A549 (cell line): ENCODE results near the gene CELF2. TPM values are rescaled to one million over a fixed set of nuclear protein-coding genes. Genes with fewer than 3 reads are reported as not detected.

ENCODE experiments used
- ATAC-seq, 2 experiments: fragments of 200-7000 bp in 1 of 2; fragments of >200 bp in 1 of 2; cut with Nextera tagmentation in 1 of 2; cut with Tn5 transposase in 1 of 2; 3 replicates each; pipeline versions ENCODE4 v1.8.0 to v1.9.1; 2018 to 2020; ENCODE audit warnings: mild to moderate bottlenecking in 1 of 2, moderate library complexity in 1 of 2
- CTCF ChIA-PET: fragments of 300-600 bp; sonication (Branson Sonifier 250); formaldehyde crosslinking; extraction: SDS; loops from one replicate; lab custom pipeline; 2021; ENCODE audit warnings: antibody characterized with exemption, inconsistent platforms; lab: Yijun Ruan, JAX
- POLR2A ChIA-PET: fragments of 350-600 bp; formaldehyde crosslinking; extraction: SDS; loops from one replicate; lab custom pipeline; 2021; ENCODE audit warnings: antibody characterized with exemption, inconsistent platforms; lab: Yijun Ruan, JAX
- DNase-seq, 2 experiments: peaks; one replicate each; pipeline versions ENCODE4 v3.0.0 to v3.0.0-alpha.2; 2011 to 2016; ENCODE audit warnings: low read depth in 1 of 2, low spot score in 1 of 2
- FAIRE-seq: peaks from 2 replicates; lab custom pipeline; 2011; peaks lifted over from hg19 to GRCh38; lab: Jason Lieb, UNC
- H3K27ac ChIP-seq, 2 experiments: fragments of >200 bp; sonication (Bioruptor Twin); formaldehyde crosslinking; 3 replicates each; pipeline ENCODE4 v1.5.1; 2016 to 2017
- H3K4me1 ChIP-seq: fragments of >200 bp; sonication (Bioruptor Twin); formaldehyde crosslinking; 3 replicates; pipeline ENCODE4 v1.6.1; 2016
- H3K4me2 ChIP-seq: fragments of >200 bp; sonication (Bioruptor Twin); formaldehyde crosslinking; 3 replicates; pipeline ENCODE4 v1.6.1; 2016
- H3K4me3 ChIP-seq: fragments of >200 bp; sonication (Bioruptor Twin); formaldehyde crosslinking; 3 replicates; pipeline ENCODE4 v1.5.1; 2016
- H3K9me3 ChIP-seq: fragments of >200 bp; sonication (Bioruptor Twin); formaldehyde crosslinking; 3 replicates; pipeline ENCODE4 v1.6.1; 2016
- CBX2 ChIP-seq: fragments of 200-600 bp; sonication (generic); IDR thresholded peaks from 2 replicates; pipeline ENCODE4 v1.6.1; 2016; ENCODE audit warnings: low read depth, mild to moderate bottlenecking, borderline replicate concordance
- CHD4 ChIP-seq: fragments of 200-600 bp; sonication (generic); IDR thresholded peaks from 2 replicates; pipeline ENCODE4 v1.6.1; 2016; ENCODE audit warnings: antibody characterized with exemption, mild to moderate bottlenecking, borderline replicate concordance
- EHF ChIP-seq: fragments of 250-450 bp; sonication (Bioruptor Pico); IDR thresholded peaks from 2 replicates; pipeline ENCODE4 v1.5.0; 2020; ENCODE audit warnings: mild to moderate bottlenecking
- ESRRA ChIP-seq: fragments of 150-350 bp; IDR thresholded peaks from 2 replicates; pipeline ENCODE4 v1.6.1; 2014; ENCODE audit warnings: mild to moderate bottlenecking, low read length, borderline replicate concordance
- FOSB ChIP-seq: fragments of 250-450 bp; sonication (Bioruptor Pico); IDR thresholded peaks from 2 replicates; pipeline ENCODE4 v1.5.0; 2020; ENCODE audit warnings: mild to moderate bottlenecking, moderate library complexity
- FOSL2 ChIP-seq, 2 experiments: fragments of 450-650 bp in 1 of 2; fragments of >200 bp in 1 of 2; sonication (Bioruptor Twin) in 1 of 2; formaldehyde crosslinking; IDR thresholded peaks; 2 replicates each; pipeline versions ENCODE4 v1.5.0 to v1.6.1; 2016 to 2020; ENCODE audit warnings: mild to moderate bottlenecking in 1 of 2, moderate library complexity in 1 of 2
- FOXS1 ChIP-seq: fragments of 250-450 bp; sonication (Bioruptor Pico); IDR thresholded peaks from 2 replicates; pipeline ENCODE4 v1.5.0; 2020; ENCODE audit warnings: mild to moderate bottlenecking, moderate library complexity
- JUNB ChIP-seq: fragments of >200 bp; sonication (Bioruptor Twin); formaldehyde crosslinking; IDR thresholded peaks from 2 replicates; pipeline ENCODE4 v1.6.1; 2016
- KDM1A ChIP-seq: fragments of 200-600 bp; sonication (generic); IDR thresholded peaks from 2 replicates; pipeline ENCODE4 v1.6.1; 2016; ENCODE audit warnings: low read depth, mild to moderate bottlenecking
- KDM5A ChIP-seq: fragments of 200-600 bp; sonication (generic); IDR thresholded peaks from 2 replicates; pipeline ENCODE4 v1.6.1; 2016; ENCODE audit warnings: antibody characterized with exemption, mild to moderate bottlenecking
- MAFK ChIP-seq: fragments of 450-650 bp; IDR thresholded peaks from 2 replicates; pipeline ENCODE4 v1.6.1; 2014; ENCODE audit not compliant: partially characterized antibody
- MAX ChIP-seq: IDR thresholded peaks from 2 replicates; pipeline ENCODE4 v1.6.1; 2012
- MAZ ChIP-seq: fragments of 150-350 bp; IDR thresholded peaks from 2 replicates; pipeline ENCODE4 v1.6.1; 2014; ENCODE audit warnings: antibody characterized with exemption, low read depth, low read length, borderline replicate concordance
- MYC ChIP-seq: IDR thresholded peaks from 2 replicates; pipeline ENCODE4 v1.6.1; 2012; ENCODE audit warnings: mild to moderate bottlenecking, inconsistent platforms, low read length, improper control_type of control experiment, borderline replicate concordance
- NPAS2 ChIP-seq: fragments of 250-450 bp; sonication (Bioruptor Pico); IDR thresholded peaks from 2 replicates; pipeline ENCODE4 v1.8.0; 2022; ENCODE audit warnings: mild to moderate bottlenecking, moderate library complexity, borderline replicate concordance
- NR3C1 ChIP-seq: fragments of >200 bp; sonication (Bioruptor Twin); formaldehyde crosslinking; IDR thresholded peaks from 3 replicates; pipeline ENCODE4 v1.6.1; 2017
- PHF8 ChIP-seq: fragments of 200-600 bp; sonication (generic); IDR thresholded peaks from 2 replicates; pipeline ENCODE4 v1.6.1; 2016; ENCODE audit warnings: low read depth, mild to moderate bottlenecking, antibody characterized with exemption, moderate library complexity, borderline replicate concordance
- RAD21 ChIP-seq, 2 experiments: fragments of >200 bp in 1 of 2; sonication (Bioruptor Twin) in 1 of 2; formaldehyde crosslinking in 1 of 2; IDR thresholded peaks in 1 of 2; conservative IDR thresholded peaks in 1 of 2; 2 replicates in 1 of 2; 3 replicates in 1 of 2; pipeline ENCODE4 v1.6.1; 2012 to 2018; ENCODE audit warnings: inconsistent platforms in 1 of 2
- RFX5 ChIP-seq: fragments of 450-650 bp; IDR thresholded peaks from 2 replicates; pipeline ENCODE4 v1.7.1; 2014; ENCODE audit warnings: antibody characterized with exemption, mild to moderate bottlenecking, moderate library complexity
- RNF2 ChIP-seq: fragments of 200-600 bp; sonication (generic); IDR thresholded peaks from 2 replicates; pipeline ENCODE4 v1.6.1; 2016; ENCODE audit warnings: low read depth, mild to moderate bottlenecking, antibody characterized with exemption, moderate library complexity, borderline replicate concordance
- SREBF2 ChIP-seq: fragments of 450-650 bp; IDR thresholded peaks from 2 replicates; pipeline ENCODE4 v1.6.1; 2014; ENCODE audit warnings: mild to moderate bottlenecking, moderate library complexity
- TFCP2L1 ChIP-seq: fragments of 250-450 bp; sonication (Bioruptor Pico); IDR thresholded peaks from 2 replicates; pipeline ENCODE4 v1.5.0; 2021; ENCODE audit warnings: mild to moderate bottlenecking
- TP53 ChIP-seq: fragments of 250-450 bp; sonication (Bioruptor Pico); IDR thresholded peaks from 2 replicates; pipeline ENCODE4 v1.5.0; 2021; ENCODE audit warnings: mild to moderate bottlenecking, moderate library complexity
- WGBS: methylation state at CpG from one replicate; pipeline ENCODE4 v1.1.6; 2017; ENCODE audit errors: missing lambda C conversion rate; 5-methylcytosine and 5-hydroxymethylcytosine counted together
- polyA plus RNA-seq, 4 experiments: library from polyadenylated mRNA; depleted of rRNA in 3 of 4; stranded (reverse); fragments of >200 nt; fragmentation: RNase III in 1 of 4; extraction: RNeasy Plus Mini Kit Qiagen cat#74134 plus additional on column Dnase treatment in 1 of 4; gene quantifications; 2 replicates in 3 of 4; 3 replicates in 1 of 4; pipeline ENCODE4 v1.2.3, GENCODE V29; 2011 to 2017
- TF ChIP-seq, protein P1 (sequence below): IDR thresholded peaks from 2 replicates; pipeline ENCODE4 v1.6.1; 2012; ENCODE audit warnings: low read depth, borderline replicate concordance
- TF ChIP-seq, protein P2 (sequence below): IDR thresholded peaks from 2 replicates; pipeline ENCODE4 v1.6.1; 2012
- TF ChIP-seq, protein P3 (sequence below): fragments of 250-450 bp; sonication (Bioruptor Pico); IDR thresholded peaks from 2 replicates; pipeline ENCODE4 v1.5.0; 2021; ENCODE audit warnings: mild to moderate bottlenecking, moderate library complexity, borderline replicate concordance
- TF ChIP-seq, protein P4 (sequence below): fragments of 200-600 bp; sonication (generic); IDR thresholded peaks from 2 replicates; pipeline ENCODE4 v1.6.1; 2016; ENCODE audit warnings: antibody characterized with exemption, mild to moderate bottlenecking, moderate library complexity

The CELF2 gene
- polyA plus RNA-seq, 2 of the 4 experiments (the other 2 are of a cell fraction): 0.01 to 0.03 TPM

DNA sequence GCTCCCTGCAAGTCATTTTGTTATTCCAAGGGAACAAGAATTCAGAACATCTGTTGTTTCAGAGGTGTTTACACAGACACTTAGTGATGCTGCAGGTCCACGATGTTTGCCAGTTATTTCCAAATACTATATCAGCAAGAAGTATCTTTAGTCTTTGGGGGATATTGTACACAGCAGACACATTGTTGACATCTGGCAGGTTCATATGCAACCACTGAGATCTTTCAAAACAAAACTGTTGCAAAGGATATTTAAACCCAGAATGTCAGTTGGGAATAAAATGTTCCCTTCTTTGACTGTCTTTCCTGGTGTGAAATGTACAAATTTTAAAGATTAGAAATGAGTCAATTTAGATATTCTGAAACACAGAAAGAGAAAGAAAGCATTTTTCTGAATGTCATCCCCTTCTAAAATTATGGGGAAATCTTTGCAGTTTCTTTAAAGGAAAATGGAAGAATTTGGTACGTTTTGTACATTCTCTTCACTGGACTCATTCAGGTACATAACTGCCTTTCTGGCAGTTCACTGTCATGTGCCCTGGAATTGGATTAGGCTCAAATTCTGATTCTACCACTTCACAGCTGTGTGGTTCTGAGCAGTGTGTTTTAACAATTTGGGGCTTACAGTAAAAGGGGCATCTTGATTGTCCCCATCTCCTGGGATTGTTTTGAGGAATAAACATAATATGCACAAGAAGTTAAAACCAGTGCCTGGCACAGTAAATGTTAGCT is 40.3 kb upstream of the CELF2 start:
- POLR2A ChIA-PET: no interaction called here
- H3K4me2 ChIP-seq: no peak overlapping the region
- no peaks in the 10 kb centered on the region for H3K9me3 ChIP-seq
- TF ChIP-seq FOSB (CRISPR knock-in tag) (no peak), RNF2 (no peak), KDM1A (no peak), FOSL2 (IDR thresholded peaks at IDR 0.05) (no peak), FOSL2 (CRISPR knock-in tag; IDR thresholded peaks at IDR 0.05) (no peak), KDM5A (no peak), TFCP2L1 (CRISPR knock-in tag) (no peak), MAFK (no peak), SREBF2 (no peak), CBX2 (no peak), MAZ (no peak)
- TF ChIP-seq, all 56 proteins: peak for 0
- Histone ChIP-seq H3K27ac (no peak overlapping the region), H3K4me3 (no peak overlapping the region), H3K4me1 (no peaks in the 10 kb centered on the region)
- ATAC-seq: no peak
- FAIRE-seq: no peak
- 4% methylated on average over 2 of the region's 2 CpGs for WGBS
- DNase-seq: no peak
- CTCF ChIA-PET: interaction anchor here (0.7 kb wide), 2 partner anchors 34 to 62 kb away, joined by 3 to 4 read pairs; no protein-coding TSS in a partner anchor

DNA sequence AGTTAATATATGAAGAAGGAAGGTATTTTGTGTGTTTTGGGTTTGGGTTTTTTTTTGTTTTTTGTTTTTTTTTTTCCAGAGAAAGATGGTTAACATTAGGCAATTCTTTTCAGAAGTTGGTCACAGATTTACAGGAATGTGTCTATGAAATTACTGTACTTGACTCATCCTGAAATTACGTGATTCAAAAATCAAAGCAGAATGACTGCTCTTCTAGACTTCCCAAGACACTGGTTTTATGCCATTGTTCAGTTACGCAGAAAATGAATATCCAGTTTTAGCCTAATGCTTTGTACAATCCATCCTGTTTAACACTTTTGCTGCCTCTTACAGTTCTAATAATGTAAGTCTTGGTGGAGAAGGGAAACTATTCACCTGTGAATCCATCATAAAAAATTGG is 39.7 kb upstream of the CELF2 start:
- H3K4me2 ChIP-seq: no peak overlapping the region
- no peak for TF ChIP-seq FOXS1 (CRISPR knock-in tag)
- TF ChIP-seq RFX5: no peak
- TF ChIP-seq, protein P1, sequence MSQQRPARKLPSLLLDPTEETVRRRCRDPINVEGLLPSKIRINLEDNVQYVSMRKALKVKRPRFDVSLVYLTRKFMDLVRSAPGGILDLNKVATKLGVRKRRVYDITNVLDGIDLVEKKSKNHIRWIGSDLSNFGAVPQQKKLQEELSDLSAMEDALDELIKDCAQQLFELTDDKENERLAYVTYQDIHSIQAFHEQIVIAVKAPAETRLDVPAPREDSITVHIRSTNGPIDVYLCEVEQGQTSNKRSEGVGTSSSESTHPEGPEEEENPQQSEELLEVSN: no peak
- no peak for TF ChIP-seq JUNB
- TF ChIP-seq EHF (CRISPR knock-in tag): no peak
- no peak for TF ChIP-seq ESRRA
- TF ChIP-seq MAX: no peak
- TF ChIP-seq, protein P2, sequence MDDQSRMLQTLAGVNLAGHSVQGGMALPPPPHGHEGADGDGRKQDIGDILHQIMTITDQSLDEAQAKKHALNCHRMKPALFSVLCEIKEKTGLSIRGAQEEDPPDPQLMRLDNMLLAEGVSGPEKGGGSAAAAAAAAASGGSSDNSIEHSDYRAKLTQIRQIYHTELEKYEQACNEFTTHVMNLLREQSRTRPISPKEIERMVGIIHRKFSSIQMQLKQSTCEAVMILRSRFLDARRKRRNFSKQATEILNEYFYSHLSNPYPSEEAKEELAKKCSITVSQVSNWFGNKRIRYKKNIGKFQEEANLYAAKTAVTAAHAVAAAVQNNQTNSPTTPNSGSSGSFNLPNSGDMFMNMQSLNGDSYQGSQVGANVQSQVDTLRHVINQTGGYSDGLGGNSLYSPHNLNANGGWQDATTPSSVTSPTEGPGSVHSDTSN: no peak
- TF ChIP-seq NR3C1: no peak
- POLR2A ChIA-PET: no interaction called here
- no peak overlapping the region for H3K27ac ChIP-seq
- ATAC-seq (no peak), FAIRE-seq (no peak), DNase-seq (no peak)
- CTCF ChIA-PET: interaction anchor here (0.7 kb wide), 2 partner anchors 33 to 61 kb away, joined by 3 to 4 read pairs; no protein-coding TSS in a partner anchor
- H3K4me3 ChIP-seq: no peak overlapping the region
- WGBS: 46% methylated on average over 2 of the region's 2 CpGs
- H3K9me3 ChIP-seq: no peaks in the 10 kb centered on the region
- no peaks in the 10 kb centered on the region for H3K4me1 ChIP-seq

DNA sequence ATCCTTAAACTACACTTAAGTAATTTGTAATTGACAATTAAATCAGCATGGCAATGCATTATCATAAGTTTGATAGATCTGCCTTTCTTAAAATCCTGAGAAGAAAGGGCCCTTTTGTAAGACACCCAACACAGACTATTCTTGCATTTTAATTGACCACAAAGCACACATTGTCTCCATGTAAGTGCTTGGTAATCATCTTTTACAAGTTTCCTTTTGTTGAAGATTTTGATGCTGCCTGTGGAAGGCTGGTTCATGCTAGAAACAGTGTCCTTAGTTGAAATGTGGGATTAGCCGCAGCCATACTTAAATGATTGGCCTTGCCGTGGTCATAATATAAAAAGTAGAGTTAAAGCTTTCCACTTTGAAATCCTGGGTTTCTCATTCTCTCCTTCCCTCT is 32.3 kb upstream of the CELF2 start:
- ATAC-seq: no peak
- Histone ChIP-seq H3K9me3 (no peaks in the 10 kb centered on the region), H3K4me3 (no peak overlapping the region), H3K27ac (no peak overlapping the region), H3K4me2 (no peak overlapping the region), H3K4me1 (no peaks in the 10 kb centered on the region)
- POLR2A ChIA-PET: no interaction called here
- WGBS: 46% methylated on average over 2 of the region's 2 CpGs
- CTCF ChIA-PET: interaction anchor here (1.6 kb wide), 1 partner anchor 14 kb away, joined by 5 read pairs; no protein-coding TSS in a partner anchor
- FAIRE-seq: no peak
- DNase-seq: no peak
- TF ChIP-seq NPAS2 (CRISPR knock-in tag) (no peak), RAD21 (conservative IDR thresholded peaks at IDR 0.05 in 1 of 2, IDR thresholded peaks at IDR 0.05 in 1 of 2) (no peak), MAFK (no peak), PHF8 (no peak), MYC (no peak), CHD4 (no peak), TP53 (CRISPR knock-in tag) (no peak), SREBF2 (no peak)
- TF ChIP-seq, protein P3, sequence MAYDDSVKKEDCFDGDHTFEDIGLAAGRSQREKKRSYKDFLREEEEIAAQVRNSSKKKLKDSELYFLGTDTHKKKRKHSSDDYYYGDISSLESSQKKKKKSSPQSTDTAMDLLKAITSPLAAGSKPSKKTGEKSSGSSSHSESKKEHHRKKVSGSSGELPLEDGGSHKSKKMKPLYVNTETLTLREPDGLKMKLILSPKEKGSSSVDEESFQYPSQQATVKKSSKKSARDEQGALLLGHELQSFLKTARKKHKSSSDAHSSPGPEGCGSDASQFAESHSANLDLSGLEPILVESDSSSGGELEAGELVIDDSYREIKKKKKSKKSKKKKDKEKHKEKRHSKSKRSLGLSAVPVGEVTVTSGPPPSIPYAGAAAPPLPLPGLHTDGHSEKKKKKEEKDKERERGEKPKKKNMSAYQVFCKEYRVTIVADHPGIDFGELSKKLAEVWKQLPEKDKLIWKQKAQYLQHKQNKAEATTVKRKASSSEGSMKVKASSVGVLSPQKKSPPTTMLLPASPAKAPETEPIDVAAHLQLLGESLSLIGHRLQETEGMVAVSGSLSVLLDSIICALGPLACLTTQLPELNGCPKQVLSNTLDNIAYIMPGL (CRISPR knock-in tag): no peak
- TF ChIP-seq, protein P4, sequence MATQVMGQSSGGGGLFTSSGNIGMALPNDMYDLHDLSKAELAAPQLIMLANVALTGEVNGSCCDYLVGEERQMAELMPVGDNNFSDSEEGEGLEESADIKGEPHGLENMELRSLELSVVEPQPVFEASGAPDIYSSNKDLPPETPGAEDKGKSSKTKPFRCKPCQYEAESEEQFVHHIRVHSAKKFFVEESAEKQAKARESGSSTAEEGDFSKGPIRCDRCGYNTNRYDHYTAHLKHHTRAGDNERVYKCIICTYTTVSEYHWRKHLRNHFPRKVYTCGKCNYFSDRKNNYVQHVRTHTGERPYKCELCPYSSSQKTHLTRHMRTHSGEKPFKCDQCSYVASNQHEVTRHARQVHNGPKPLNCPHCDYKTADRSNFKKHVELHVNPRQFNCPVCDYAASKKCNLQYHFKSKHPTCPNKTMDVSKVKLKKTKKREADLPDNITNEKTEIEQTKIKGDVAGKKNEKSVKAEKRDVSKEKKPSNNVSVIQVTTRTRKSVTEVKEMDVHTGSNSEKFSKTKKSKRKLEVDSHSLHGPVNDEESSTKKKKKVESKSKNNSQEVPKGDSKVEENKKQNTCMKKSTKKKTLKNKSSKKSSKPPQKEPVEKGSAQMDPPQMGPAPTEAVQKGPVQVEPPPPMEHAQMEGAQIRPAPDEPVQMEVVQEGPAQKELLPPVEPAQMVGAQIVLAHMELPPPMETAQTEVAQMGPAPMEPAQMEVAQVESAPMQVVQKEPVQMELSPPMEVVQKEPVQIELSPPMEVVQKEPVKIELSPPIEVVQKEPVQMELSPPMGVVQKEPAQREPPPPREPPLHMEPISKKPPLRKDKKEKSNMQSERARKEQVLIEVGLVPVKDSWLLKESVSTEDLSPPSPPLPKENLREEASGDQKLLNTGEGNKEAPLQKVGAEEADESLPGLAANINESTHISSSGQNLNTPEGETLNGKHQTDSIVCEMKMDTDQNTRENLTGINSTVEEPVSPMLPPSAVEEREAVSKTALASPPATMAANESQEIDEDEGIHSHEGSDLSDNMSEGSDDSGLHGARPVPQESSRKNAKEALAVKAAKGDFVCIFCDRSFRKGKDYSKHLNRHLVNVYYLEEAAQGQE: no peak
